Measurements from ENCODE around the gene COMMD6. TPM values are rescaled to one million over a fixed set of nuclear protein-coding genes. Genes with fewer than 3 reads are reported as not detected.

Gene COMMD6
- total and polyA plus RNA-seq, 2 of the 13 experiments (the other 11 are each of a cell fraction or from before 2014, with no cell fraction given) = 97.0 to 164 TPM

DNA sequence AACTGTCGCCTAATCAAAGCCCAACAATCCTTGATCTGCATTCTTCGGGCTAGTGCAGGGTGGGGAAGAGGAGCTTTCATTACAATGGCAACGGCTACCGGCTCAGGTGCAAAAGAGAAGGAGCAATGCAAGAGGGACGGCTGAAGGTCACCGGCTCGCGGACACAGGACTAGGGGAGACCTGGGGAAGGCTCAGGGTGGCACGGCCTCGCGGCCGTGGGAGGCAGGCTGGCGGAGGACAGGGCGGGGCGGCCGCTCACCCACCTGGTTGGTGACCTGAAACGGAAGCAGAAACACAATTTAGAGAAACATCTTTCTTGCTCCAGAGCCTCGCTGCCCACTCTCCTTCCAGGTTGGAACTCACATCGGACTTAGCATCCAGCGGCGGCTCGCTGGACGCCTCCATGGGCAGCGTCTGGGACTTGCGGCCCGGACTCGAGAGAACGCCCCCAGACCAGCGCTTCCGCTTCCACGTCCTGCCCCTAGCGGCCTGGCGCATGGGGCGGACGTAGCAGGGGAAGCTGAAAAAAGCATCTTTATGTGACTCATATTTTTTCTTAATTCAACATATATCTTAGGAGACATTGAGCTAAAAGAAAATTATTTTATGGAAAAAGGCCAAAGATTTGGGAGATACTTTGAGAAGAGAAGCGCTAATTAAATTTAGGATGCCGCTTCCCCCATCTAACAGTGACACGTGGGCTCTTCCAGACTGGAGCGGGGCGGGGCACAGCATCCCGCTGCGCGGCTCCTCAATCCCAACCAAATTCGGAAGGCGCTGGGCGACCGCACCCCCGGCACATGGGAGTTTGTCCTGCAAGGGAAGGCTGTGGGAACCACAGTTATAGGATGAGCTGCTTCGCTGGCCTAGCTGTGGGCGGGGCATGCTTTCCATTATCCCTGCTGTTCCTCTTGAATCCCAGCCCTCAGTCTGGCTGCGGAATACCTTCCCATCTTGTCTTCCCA is at the start of gene COMMD6 (continued):
- no peak for TF ChIP-seq ZNF747 (CRISPR knock-in tag; IDR thresholded peaks at IDR 0.05; ENCODE audit: borderline replicate concordance)
- TF ChIP-seq, protein P1, sequence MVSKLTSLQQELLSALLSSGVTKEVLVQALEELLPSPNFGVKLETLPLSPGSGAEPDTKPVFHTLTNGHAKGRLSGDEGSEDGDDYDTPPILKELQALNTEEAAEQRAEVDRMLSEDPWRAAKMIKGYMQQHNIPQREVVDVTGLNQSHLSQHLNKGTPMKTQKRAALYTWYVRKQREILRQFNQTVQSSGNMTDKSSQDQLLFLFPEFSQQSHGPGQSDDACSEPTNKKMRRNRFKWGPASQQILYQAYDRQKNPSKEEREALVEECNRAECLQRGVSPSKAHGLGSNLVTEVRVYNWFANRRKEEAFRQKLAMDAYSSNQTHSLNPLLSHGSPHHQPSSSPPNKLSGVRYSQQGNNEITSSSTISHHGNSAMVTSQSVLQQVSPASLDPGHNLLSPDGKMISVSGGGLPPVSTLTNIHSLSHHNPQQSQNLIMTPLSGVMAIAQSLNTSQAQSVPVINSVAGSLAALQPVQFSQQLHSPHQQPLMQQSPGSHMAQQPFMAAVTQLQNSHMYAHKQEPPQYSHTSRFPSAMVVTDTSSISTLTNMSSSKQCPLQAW (CRISPR knock-in tag; IDR thresholded peaks at IDR 0.05) = peak; percentile 41; the same call in 1 of the 2 replicates
- no peak for TF ChIP-seq SNRNP70 (IDR thresholded peaks at IDR 0.05; ENCODE audit: low read depth, low read length)
- no peak for TF ChIP-seq ZNF251 (CRISPR knock-in tag; IDR thresholded peaks at IDR 0.05)
- TF ChIP-seq CENPT (CRISPR knock-in tag; IDR thresholded peaks at IDR 0.05; ENCODE audit: low read depth) = no peak
- TF ChIP-seq, protein P2, sequence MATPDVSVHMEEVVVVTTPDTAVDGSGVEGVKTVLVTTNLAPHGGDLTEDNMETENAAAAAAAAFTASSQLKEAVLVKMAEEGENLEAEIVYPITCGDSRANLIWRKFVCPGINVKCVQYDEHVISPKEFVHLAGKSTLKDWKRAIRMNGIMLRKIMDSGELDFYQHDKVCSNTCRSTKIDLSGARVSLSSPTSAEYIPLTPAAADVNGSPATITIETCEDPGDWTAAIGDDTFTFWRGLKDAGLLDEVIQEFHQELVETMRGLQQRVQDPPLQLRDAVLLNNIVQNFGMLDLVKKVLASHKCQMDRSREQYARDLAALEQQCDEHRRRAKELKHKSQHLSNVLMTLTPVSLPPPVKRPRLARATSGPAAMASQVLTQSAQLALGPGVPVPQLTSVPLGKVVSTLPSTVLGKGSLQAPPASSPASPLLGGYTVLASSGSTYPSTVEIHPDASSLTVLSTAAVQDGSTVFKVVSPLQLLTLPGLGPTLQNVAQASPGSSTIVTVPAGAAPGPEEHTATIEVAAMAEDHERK (CRISPR knock-in tag; IDR thresholded peaks at IDR 0.05; ENCODE audit: low read depth) = peak; percentile 29; the same call in 1 of the 2 replicates
- TF ChIP-seq ZZZ3 (CRISPR knock-in tag; IDR thresholded peaks at IDR 0.05; ENCODE audit: borderline replicate concordance) = no peak
- TF ChIP-seq, protein P3, sequence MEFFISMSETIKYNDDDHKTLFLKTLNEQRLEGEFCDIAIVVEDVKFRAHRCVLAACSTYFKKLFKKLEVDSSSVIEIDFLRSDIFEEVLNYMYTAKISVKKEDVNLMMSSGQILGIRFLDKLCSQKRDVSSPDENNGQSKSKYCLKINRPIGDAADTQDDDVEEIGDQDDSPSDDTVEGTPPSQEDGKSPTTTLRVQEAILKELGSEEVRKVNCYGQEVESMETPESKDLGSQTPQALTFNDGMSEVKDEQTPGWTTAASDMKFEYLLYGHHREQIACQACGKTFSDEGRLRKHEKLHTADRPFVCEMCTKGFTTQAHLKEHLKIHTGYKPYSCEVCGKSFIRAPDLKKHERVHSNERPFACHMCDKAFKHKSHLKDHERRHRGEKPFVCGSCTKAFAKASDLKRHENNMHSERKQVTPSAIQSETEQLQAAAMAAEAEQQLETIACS (CRISPR knock-in tag; IDR thresholded peaks at IDR 0.05) = no peak
- peak; percentile 37; the same call in 1 of the 2 replicates for TF ChIP-seq ZNF557 (CRISPR knock-in tag; IDR thresholded peaks at IDR 0.05)
- TF ChIP-seq, protein P4, sequence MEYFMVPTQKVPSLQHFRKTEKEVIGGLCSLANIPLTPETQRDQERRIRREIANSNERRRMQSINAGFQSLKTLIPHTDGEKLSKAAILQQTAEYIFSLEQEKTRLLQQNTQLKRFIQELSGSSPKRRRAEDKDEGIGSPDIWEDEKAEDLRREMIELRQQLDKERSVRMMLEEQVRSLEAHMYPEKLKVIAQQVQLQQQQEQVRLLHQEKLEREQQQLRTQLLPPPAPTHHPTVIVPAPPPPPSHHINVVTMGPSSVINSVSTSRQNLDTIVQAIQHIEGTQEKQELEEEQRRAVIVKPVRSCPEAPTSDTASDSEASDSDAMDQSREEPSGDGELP (IDR thresholded peaks at IDR 0.05; ENCODE audit: borderline replicate concordance, low read depth) = no peak
- TF ChIP-seq, protein P5, sequence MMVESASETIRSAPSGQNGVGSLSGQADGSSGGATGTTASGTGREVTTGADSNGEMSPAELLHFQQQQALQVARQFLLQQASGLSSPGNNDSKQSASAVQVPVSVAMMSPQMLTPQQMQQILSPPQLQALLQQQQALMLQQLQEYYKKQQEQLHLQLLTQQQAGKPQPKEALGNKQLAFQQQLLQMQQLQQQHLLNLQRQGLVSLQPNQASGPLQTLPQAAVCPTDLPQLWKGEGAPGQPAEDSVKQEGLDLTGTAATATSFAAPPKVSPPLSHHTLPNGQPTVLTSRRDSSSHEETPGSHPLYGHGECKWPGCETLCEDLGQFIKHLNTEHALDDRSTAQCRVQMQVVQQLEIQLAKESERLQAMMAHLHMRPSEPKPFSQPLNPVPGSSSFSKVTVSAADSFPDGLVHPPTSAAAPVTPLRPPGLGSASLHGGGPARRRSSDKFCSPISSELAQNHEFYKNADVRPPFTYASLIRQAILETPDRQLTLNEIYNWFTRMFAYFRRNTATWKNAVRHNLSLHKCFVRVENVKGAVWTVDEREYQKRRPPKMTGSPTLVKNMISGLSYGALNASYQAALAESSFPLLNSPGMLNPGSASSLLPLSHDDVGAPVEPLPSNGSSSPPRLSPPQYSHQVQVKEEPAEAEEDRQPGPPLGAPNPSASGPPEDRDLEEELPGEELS (CRISPR knock-in tag; IDR thresholded peaks at IDR 0.05) = peak; percentile 23; the same call in 1 of the 2 replicates
- TF ChIP-seq ZNF160 (CRISPR knock-in tag; IDR thresholded peaks at IDR 0.05) = no peak
- TF ChIP-seq SP4 (CRISPR knock-in tag; IDR thresholded peaks at IDR 0.05) = peak; percentile 86
- no peak; the same call in 1 of the 2 replicates for TF ChIP-seq MXD4 (CRISPR knock-in tag; IDR thresholded peaks at IDR 0.05)
- 0 out of 2 replicates have a peak, but pooled peaks have one; percentile 45 for TF ChIP-seq NKX3-1 (CRISPR knock-in tag; IDR thresholded peaks at IDR 0.05)
- peak; percentile 63 for TF ChIP-seq GABPA (IDR thresholded peaks at IDR 0.05; ENCODE audit: low read depth, low read length)
- peak; percentile 86 for TF ChIP-seq GABPA (CRISPR knock-in tag; IDR thresholded peaks at IDR 0.05; ENCODE audit: low read depth)
- no peak for TF ChIP-seq ZNF850 (CRISPR knock-in tag; conservative IDR thresholded peaks at IDR 0.05)
- no peak for TF ChIP-seq TARDBP (CRISPR knock-in tag; IDR thresholded peaks at IDR 0.05)
- peak; percentile 52; the same call in 1 of the 2 replicates for TF ChIP-seq POGZ (CRISPR knock-in tag; IDR thresholded peaks at IDR 0.05)

Data from HepG2 (cell line).